Activated CD4-positive, alpha-beta T cell treated with anti-CD3 and anti-CD28 coated beads for 48 hours (primary cell): ENCODE data around the gene SNRPA.
"Not testable (repeated sequence)": the region's sequence is repeated elsewhere in the genome, so short reads cannot be mapped to it uniquely, and the experiment has no call there.

Experiments
- DNase-seq: peaks from one replicate; pipeline ENCODE4 v3.0.0-alpha.2; 2020

The SNRPA gene

DNA sequence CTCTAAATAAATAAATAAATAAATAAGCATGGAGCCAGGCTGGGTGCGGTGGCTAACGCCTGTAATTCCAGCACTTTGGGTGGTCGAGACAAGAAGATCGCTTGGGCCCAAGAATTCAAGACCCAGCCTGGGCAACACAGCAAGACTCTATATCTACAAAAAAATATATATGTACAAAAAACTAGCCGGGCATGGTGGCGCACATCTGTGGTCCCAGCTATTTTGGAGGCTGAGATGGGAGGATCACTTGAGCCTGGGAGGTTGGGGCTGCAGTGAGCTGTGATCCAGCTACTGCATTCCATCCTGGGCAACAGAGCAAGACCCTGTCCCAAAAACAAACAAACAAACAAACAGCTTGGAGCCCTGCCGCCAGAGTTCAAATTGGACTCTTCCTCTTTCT, 3.5 kb upstream of the SNRPA start:
- no peak for DNase-seq

DNA sequence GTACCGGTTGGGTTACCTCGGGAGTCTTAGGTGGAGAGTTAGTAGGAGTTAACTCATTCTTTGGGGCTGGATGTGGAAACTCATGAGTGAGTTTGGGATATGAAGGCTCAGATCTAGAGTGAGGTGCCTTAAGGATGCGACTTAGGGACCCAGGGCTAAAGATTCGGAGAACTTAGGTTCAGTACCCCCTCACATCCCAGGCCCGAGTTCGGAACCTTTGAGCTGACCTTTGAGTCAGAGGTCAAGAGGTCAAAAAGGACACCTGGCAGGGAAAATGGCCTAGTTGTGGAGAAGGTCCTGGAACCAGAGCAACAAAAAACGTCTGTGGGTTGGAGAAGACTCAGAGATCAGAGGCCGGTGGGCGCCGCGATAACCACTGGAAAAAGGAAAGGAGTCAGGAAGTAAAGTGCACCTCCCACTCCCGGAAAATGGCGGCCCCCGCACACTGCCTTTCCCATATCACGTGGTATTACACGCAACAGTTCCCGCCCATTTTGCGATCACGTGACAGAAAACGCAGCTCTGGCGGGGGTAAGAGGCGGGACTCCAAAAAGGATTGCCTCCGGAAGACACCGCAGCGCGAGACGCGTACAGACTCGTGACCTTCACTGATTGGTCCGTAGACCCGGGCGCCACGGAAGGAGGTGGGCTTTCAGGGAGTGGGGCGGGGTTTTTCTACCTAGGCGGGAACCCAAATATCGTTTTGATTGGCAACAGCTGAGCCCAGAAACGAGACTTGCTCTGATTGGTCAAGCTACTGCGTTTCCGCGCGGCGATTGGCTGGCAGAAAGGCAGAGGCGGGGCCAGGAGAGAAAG, 737 bp upstream of the SNRPA start, which contains the start of gene ACTMAP:
TSS of gene ACTMAP (minus strand) at position 420 of the 816 bp plus-strand sequence. CDS start 674 bp downstream, outside the sequence.
- peak; percentile 100 for DNase-seq

DNA sequence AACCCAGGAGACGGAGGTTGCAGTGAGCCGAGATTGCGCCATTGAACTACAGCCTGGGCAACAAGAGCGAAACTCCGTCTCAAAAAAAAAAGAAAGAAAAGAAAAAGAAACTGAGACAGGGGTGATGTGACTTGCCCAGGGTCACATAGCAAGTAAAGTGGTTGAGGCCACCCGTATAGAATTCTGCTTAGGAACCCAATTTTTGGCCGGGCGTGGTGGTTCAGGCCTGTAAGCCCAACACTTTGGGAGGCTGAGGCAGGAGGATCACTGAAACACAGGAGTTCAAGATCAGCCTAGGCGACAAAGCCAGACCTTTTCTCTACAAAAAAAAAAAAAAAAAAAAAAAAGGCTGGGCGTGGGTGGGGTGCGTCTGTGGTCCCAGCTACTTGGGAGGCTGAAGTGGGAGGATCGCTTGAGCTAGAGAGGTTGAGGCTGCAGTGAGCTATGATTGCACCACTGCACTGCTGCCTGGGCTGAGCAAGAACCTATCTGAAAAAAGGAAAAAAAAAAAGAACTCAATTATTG, 1.3 kb downstream of the SNRPA start:
- peak; percentile 52 for DNase-seq

DNA sequence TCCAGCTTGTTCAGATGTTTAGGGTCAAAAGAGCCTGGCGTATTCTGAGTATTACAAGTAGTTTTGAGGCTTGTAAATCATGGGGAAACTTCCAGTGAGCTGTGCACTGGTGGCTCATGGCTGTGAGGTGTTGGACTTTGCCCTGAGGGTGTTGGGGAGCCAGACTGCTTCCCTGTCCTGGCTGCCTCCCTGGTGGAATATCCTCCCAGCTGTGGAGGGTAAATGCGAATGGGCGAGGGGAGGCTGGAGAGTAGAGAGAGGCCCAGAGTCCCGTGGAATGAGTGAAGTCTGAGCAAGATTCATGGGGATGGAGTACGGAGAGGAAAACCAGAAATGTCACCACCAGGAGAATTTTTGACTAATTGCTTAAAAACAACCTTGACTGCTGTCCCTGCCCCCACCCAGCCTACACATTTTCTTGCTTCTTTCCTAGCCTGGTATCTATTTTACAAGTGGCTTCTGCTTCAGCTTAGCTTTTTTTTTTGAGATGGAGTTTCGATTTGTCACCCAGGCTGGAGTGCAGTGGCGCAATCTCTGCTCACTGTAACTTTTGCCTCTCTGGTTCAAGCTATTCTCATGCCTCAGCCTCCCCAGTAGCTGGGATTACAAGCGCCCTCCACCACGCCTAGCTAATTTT, 3.7 kb downstream of the SNRPA start:
- DNase-seq = peak; percentile 82

DNA sequence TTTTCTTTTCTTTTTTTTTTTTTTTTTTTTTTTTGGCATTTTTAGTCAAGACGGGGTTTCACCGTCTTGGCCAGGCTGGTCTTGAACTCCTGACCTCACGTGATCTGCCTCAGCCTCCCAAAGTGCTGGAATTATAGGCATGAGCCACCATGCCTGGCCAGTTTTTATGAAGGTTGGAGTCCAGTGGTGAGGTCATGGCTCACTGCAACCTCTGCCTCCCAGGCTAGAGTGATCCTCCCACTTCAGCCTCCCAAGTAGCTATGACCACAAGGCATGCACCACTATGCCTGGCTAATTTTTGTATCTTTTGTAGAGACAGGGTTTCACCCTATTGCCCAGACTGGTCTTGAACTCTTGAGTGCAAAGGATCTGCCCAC, 4.2 kb downstream of the SNRPA start:
- no peak for DNase-seq

DNA sequence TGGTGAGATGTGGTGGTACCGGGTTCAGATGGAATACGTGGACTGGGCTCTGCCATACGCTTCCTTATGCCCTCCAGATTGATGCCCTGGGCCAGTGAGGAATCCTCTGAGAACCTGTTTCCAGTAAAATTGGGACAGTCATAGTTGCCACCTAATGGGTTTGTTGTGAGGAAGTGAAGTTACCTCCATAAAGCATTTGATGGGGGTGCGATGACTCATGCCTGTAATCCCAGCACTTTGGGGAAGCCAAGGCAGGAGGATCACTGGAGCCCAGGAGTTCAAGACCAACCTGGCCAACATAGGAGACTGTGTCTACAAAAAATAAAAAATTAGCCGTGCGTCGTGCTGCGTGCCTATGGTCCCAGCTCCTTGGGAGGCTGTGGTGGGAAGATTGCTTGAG, 4.8 kb downstream of the SNRPA start:
- DNase-seq = no peak

DNA sequence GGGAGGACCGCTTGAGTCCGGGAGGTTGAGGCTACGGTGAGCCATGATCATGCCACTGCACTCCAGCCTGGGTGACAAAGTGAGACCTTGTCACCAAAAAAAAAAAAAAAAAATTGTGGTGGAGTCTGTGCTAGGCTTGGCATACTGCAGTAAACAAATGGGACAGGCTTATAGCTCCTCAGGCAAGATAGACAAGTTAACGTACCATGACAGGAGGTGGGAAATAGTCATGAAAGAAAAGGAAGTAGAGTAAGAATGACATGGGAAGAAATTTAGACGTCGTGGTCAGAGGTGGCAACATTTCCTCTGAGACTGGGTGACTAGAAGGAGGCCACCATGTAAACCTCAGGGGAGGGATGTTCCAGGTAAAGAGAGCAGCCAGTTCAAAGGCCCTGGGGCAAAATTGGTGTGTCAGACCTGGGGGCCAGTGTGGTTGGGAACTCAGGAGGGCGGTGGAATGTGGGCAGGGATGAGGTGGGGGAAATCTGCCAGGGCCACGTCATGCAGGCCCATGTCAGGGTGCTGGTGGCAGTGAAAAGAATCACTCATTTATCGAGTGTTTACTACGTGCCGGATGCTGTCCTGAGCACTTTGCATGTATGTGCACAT, 5.6 kb downstream of the SNRPA start:
- DNase-seq = peak; percentile 49

DNA sequence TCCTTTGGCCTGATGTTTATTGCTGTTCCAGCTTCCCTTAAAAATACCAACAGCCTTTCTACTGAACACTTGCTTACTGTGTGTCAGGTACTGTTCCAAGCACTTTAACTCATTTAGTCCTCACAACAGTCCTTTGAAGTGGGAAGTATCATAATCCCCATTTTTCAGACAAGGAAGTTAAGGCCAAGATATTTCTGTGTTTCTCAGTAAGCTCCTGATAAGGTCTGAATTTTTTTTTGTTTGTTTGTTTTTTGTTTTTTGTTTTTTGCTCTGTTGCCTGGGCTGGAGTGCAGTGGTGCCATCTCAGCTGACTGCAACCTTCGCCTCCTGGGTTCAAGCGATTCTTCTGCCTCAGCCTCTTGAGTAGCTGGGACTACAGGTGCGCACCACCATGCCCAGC, 7.5 kb downstream of the SNRPA start:
- no peak for DNase-seq

DNA sequence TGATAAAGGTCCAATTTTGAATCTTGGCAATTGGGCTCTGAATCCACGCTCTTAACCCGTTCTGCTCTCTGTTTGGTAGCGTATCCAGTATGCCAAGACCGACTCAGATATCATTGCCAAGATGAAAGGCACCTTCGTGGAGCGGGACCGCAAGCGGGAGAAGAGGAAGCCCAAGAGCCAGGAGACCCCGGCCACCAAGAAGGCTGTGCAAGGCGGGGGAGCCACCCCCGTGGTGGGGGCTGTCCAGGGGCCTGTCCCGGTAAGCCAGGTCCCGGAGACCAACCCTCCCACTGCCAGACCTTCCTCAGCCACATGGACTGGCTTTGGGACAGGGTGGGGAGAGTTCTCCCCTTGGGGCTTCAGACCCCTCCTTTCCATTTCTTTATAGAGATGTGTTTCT, 8.3 kb downstream of the SNRPA start:
- no peak for DNase-seq

DNA sequence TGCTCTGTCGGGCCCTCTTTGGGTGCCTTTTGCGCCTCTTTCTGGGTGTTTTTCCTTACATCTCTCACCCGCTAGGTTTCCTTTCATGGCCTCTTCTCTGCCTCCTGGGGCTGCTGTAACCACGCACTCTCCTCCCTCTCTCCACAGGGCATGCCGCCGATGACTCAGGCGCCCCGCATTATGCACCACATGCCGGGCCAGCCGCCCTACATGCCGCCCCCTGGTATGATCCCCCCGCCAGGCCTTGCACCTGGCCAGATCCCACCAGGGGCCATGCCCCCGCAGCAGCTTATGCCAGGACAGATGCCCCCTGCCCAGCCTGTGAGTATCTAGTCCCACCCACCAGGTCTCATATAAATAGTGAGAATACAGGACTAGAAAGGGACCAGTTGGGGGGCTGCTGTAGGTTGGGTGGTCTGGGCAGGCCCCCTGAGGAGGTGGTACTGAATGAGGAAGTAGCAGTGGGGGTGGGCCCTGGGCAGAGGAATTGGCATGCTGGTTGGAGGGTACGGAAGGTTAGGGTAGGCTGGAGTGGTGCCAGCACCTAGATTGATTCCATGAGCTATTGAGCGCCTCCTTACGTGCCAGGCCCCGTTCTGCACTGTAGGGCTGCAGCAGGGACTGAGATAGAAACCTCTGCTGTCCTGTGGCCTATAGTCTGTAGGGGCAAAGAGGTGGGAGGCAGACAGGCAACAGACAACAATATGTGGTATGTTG, 11.9 kb downstream of the SNRPA start:
- DNase-seq = no peak

DNA sequence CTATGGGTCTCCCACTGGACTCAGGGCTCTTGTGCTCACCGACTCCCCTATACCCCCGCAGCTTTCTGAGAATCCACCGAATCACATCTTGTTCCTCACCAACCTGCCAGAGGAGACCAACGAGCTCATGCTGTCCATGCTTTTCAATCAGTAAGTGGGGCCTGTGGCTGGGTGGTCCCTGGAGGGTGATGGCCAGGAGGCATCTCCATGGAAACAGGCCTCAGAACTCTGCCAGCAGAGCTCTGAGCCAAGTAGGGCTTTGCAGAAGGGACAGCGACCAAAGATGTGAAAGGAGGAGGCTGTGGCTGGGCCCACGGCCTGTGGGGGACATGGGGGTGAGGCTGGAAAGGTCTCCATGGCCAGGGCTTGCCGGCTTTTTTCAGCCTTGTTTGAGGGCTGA, 12.5 kb downstream of the SNRPA start:
- no peak for DNase-seq

DNA sequence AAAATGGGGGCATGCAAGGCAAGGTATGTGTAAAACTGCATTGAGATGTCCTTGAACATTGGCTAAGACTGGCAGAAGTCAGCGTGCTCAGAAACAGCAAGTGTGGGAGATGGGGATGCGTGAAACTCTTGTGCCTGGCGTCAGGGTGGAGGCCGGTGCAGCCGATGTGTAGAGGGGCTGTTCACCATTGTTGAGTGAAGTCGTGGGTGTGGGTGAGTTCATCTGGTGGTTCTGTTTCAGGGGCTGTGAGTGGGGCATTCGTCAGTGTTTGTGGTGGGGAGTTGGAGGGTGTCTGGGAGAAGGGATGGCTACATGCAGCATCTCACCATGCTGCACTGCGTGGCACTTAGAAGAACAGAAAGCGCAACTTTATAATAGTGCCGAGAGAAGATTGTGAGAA, 13.0 kb downstream of the SNRPA start:
- DNase-seq = no peak

DNA sequence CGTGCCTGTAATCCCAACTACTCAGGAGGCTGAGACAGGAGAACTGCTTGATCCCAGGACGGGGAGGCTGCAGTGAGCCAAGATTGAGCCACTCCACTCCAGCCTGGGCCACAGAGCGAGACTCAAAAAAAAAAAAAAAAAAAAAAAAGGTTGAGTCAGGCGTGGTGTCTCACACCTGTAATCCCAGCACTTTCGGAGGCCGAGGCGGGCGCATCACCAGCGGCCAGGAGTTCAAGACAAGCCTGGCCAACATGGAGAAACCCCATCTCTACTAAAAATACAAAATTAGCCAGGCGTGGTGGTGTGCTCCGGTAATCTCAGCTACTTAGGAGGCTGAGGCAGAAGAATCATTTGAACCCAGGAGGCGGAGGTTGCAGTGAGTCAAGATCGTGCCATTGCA, 15.4 kb downstream of the SNRPA start:
- DNase-seq = not testable (repeated sequence)

DNA sequence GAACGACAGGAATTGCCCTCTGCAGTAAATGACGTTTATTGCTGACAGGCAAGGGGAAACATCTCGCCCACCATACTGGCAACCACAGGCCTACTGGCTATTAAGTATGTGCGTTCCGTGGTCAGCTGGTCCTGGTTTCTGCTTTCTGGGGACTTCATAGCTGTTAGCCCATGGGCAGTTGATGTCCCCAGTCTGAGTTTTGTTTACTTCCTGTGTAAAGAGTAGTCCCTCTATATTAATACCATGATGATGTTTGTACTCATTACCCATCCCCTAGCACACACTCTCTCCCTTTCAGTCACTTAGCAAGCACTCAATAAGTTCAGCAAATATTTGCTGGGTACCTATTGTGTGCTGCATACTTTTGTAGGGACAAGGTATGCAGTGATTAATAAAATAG, 17.9 kb downstream of the SNRPA start:
- DNase-seq = no peak

DNA sequence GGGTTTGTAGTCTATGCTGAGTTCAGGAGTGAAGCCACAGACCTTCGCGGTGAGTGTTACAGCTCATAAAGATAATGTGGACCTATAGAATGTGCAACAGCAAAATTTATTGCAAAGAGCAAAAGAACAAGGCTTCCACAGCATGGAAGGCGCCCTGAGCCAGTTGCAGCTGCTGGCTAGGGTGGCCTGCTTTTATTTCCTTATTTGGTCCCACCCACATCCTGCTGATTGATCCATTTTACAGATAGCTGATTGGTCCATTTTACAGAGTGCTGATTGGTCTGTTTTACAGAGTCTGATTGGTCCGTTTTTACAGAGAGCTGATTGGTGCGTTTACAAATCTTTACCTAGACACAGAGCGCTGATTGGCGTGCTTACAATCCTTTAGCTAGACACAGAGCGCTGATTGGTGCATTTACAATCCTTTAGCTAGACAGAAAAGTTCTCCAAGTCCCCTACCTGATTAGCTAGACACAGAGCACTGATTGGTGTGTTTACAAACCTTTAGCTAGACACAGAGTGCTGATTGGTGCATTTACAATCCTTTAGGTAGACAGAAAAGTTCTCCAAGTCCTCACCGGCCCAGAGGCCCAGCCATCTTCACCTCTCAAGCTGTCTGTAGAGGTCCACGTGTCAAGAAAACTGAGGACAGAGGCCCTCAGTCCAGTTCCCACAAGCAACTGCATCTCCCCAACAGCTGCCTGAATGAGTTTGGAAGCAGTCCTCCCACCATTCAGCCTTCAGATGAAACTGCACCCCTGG, 20.3 kb downstream of the SNRPA start:
- DNase-seq = not testable (repeated sequence)

DNA sequence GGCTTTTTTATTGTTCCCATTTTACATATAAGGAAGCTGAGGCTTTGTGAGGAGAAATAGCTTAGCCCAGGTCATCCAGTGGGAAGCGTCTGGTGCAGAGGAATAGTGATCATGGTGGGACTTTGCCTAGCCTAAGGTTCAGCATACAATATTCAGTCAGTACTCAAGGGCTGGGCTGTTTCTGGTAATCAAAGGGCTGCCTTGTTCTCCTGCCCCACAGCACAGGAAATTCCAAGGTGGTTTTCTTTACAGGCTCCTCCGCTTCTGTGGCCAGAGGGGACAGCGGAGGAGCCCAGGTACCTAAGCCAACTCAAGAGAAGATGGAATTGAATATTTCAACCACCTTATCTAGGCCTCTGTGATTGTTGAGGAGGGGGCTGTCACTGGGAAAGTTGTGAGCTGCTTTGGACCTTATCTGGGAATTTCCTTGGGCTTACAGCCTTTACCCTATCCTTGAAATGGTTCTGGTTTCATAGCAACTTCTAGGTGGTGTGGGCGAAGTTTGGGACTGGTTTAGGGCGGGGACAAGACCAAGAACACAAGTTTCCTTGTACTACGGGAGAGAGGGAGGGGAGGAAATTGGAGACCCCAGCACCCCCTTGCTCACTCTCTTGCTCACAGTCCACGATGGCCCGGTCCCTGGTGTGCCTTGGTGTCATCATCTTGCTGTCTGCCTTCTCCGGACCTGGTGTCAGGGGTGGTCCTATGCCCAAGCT, 24.1 kb downstream of the SNRPA start, which contains the start of gene MIA:
TSS of gene MIA (plus strand) at position 606 of the 716 bp plus-strand sequence. CDS start at position 628, 22 bp downstream.
- DNase-seq = no peak

DNA sequence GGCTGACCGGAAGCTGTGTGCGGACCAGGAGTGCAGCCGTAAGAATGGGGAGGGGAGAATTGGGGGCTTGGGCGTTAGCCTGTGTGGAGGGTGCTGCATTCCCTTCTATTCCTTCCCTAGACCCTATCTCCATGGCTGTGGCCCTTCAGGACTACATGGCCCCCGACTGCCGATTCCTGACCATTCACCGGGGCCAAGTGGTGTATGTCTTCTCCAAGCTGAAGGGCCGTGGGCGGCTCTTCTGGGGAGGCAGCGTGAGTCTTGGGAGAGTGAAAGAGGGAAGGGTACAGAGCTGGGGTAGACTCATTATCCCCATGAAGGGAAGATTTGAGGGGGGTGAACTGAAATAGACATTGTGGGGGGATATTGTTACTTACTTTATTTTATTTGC, 24.6 kb downstream of the SNRPA start:
- no peak for DNase-seq

DNA sequence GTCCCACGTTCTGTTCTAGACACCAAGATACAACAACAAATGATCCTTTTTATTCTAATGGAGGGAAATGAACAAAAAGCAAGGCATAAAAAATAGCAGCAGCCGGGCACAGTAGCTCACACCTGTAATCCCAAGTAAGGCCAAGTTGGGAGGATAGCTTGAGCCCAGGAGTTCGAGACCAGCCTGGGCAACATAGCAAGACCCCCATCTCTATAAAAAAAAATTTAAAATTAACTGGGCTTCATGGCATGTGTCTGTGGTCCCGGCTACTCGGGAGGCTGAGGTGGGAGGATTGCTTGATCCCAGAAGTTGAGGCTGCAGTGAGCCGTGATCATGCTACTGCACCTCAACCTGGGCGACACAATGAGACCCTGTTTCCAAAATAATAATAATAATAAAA, 25.4 kb downstream of the SNRPA start:
- DNase-seq = no peak

DNA sequence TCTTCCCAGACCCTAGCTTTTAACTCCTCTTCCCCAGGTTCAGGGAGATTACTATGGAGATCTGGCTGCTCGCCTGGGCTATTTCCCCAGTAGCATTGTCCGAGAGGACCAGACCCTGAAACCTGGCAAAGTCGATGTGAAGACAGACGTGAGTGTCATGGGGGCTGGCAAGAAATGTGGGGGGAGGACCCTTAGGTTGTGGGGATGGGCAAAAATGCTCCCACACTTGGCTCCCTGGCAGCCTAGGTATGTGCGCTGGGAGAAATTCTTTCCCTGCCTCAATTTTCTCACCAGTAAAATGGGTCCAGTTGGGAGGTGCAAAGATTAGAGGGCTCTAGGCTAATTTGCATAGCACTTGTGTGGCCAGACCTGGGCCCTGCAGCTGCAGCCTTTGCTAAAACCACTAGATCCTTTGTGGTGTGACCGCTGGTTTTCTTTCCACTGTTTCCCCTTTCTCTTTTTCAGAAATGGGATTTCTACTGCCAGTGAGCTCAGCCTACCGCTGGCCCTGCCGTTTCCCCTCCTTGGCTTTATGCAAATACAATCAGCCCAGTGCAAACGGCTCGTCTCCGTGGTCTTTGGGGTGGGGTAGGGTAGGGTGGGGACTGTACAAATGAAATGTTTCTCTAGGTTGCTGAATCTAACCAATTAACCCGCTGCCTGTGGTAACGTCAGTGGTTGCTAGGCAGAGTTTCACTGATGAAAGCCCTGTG, 26.1 kb downstream of the SNRPA start:
- DNase-seq = peak; percentile 91

DNA sequence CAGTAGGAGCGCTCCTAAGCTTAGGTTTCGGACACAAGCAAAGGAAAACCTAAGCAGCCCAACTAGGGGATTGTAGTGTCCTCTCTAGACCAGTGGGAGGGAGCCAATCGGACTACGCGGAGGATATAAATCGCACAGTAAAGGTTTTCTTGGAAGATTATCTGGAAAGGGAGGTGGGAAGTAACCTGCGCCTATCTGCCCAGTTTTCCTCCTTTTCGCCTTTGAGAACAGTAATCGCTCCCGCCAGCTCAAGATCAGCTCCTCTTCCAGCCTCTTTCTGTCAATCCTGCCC, 26.6 kb downstream of the SNRPA start:
- no peak for DNase-seq
